Astrocyte of the cerebellum (primary cell): Measurements from ENCODE around the gene CT45A9.
"Not testable (repeated sequence)": the region's sequence is repeated elsewhere in the genome, so short reads cannot be mapped to it uniquely, and the experiment has no call there.

Experiments used
- DNase-seq: peaks from one replicate; pipeline ENCODE4 v3.0.0-alpha.2; 2011; ENCODE audit warnings: low read depth
- H3K4me3 ChIP-seq: 2 replicates; pipeline ENCODE4 v1.5.1; 2011; ENCODE audit warnings: mild to moderate bottlenecking, low read depth, low read length, moderate library complexity
- in situ Hi-C: cut with HindIII; loops from 2 replicates; pipeline ENCODE4 v1.10.0; 2017; ENCODE audit warnings: low sequenced_read_pairs

Gene CT45A9

GRCh38 chrX:135837180-135837579 is 34.4 kb downstream of the CT45A9 start, which contains the start of gene CT45A7:
TSS of gene CT45A7 (minus strand) at chrX:135837280. CDS start at chrX:135833533, 3,747 bp downstream.
- in situ Hi-C loops, H3K4me3 ChIP-seq, DNase-seq: not testable (repeated sequence)

DNA sequence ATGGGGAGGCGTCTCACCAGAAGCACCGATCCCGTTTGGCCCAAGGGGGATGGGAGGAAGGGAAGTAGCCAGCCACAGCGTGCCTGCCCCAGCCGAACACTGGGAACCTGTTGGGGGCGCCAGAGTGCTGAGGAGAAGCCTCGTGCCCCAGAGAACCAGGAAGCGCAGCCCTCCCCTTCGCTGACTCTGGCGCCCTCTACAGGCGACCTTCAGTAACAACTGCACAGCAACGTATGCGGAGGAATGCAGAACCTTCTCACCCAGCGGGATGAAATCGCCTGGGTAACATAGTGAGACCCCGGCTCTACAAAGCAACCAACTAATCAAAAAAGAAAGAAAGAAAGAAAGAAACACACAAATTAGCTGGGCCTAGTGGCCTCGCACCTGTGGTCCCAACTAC is 51.7 kb downstream of the CT45A9 start, which contains the start of gene CT45A2:
Gene CT45A2, minus strand, starts transcription at position 101 of the 400 bp plus-strand sequence. CDS start 3,747 bp downstream, outside the sequence.
- H3K4me3 ChIP-seq, in situ Hi-C loops, DNase-seq: not testable (repeated sequence)
